Kidney (tissue), 14 donors: Measurements from ENCODE around the gene INSC. TPM values are rescaled to one million over a fixed set of nuclear protein-coding genes. Genes with fewer than 3 reads are reported as not detected.
A peak's percentile ranks its signal among the peaks of the same experiment; 100 is the strongest.

ENCODE experiments used
- DNase-seq, 5 donors: peaks; one replicate each; pipeline ENCODE4 v3.0.0-alpha.2; 2013 to 2020
- FAIRE-seq: peaks from 2 replicates; lab custom pipeline; 2012; peaks lifted over from hg19 to GRCh38; lab: Jason Lieb, UNC
- H3K27ac ChIP-seq, 2 donors: one replicate each; pipeline ENCODE4 v1.7.0; 2013; ENCODE audit warnings: low read depth in 2 of 2, low read length in 2 of 2, inconsistent platforms in 1 of 2
- H3K27me3 ChIP-seq: one replicate; pipeline ENCODE4 v1.7.1; 2013; ENCODE audit warnings: low read length, inconsistent platforms; ENCODE audit not compliant: control insufficient read depth, insufficient read depth
- H3K36me3 ChIP-seq, 3 donors: one replicate each; pipeline versions ENCODE4 v1.7.0 to v1.7.1; 2013; ENCODE audit warnings: low read length in 3 of 3, control low read depth in 1 of 3, inconsistent platforms in 1 of 3; ENCODE audit not compliant: insufficient read depth in 3 of 3, control insufficient read depth in 2 of 3
- H3K4me1 ChIP-seq, 3 donors: one replicate each; pipeline versions ENCODE4 v1.7.0 to v1.7.1; 2013; ENCODE audit warnings: low read length in 3 of 3, inconsistent platforms in 1 of 3, low read depth in 1 of 3; ENCODE audit not compliant: control insufficient read depth in 2 of 3, insufficient read depth in 2 of 3
- H3K4me3 ChIP-seq, 3 donors: one replicate each; pipeline versions ENCODE4 v1.7.0 to v1.8.1; 2013; ENCODE audit warnings: low read length in 3 of 3, control low read depth in 1 of 3, inconsistent platforms in 1 of 3
- H3K9ac ChIP-seq, 3 donors: one replicate each; pipeline versions ENCODE4 v1.7.0 to v1.7.1; 2013; ENCODE audit warnings: low read length in 3 of 3, control low read depth in 1 of 3, inconsistent platforms in 1 of 3
- H3K9me3 ChIP-seq, 3 donors: one replicate each; pipeline versions ENCODE4 v1.7.0 to v1.7.1; 2013; ENCODE audit warnings: low read length in 3 of 3, control low read depth in 1 of 3, inconsistent platforms in 1 of 3; ENCODE audit not compliant: control insufficient read depth in 2 of 3, insufficient read depth in 1 of 3
- CTCF ChIP-seq: IDR thresholded peaks from 3 replicates; pipeline ENCODE4 v1.5.1; 2012; ENCODE audit warnings: mild to moderate bottlenecking, moderate library complexity, borderline replicate concordance; ENCODE audit not compliant: insufficient read depth; ENCODE audit errors: extremely low read depth
- intact Hi-C: fragments of 100-400 bp; cut with DNase I; formaldehyde crosslinking; loops from one replicate; pipeline ENCODE4 v1.11.1; 2022
- polyA plus RNA-seq: library from polyadenylated mRNA; stranded (reverse); fragments of 350-450 nt; fragmentation: Illumina TruSeq; extraction: RNeasy Lipid Tissue Mini Kit (QIAGEN cat#74804); gene quantifications from one replicate; pipeline ENCODE4 v1.2.3, GENCODE V29; 2014; ENCODE audit warnings: low read depth, low replicate concordance; ENCODE audit not compliant: insufficient read depth
- total RNA-seq: library from RNA; stranded (reverse); fragmentation: NEBNext Ultra II Directional; extraction: Animal tissue kit (Norgen Biotek cat#: 25700); gene quantifications from one replicate; pipeline ENCODE4 v1.2.1, GENCODE V29; 2021
- donor health status: control.
- donor health status: control.
- donor health status: control.
- donor health status: control.
- donor health status: control.
- donor health status: DM: yes; HTN: yes; CAD: no.
- donor health status: Normal renal cell carcinoma (clear cell type).

The INSC gene
- total and polyA plus RNA-seq, 2 donors from 2014 or later, result 0.41 to 1.3 TPM

GRCh38 chr11:15159085-15159484 is 44.4 kb downstream of the INSC start:
- FAIRE-seq, result no peak
- DNase-seq, result no peak

GRCh38 chr11:15161790-15162189 is 47.1 kb downstream of the INSC start:
- no peak overlapping the region for H3K4me3 ChIP-seq
- no peaks in the 10 kb centered on the region for H3K9me3 ChIP-seq
- no peaks in the 10 kb centered on the region for H3K27me3 ChIP-seq
- TF ChIP-seq CTCF, result no peak
- no peak overlapping the region for H3K27ac ChIP-seq
- H3K9ac ChIP-seq, result no peak overlapping the region
- FAIRE-seq (no peak), DNase-seq (no peak)
- no peaks in the 10 kb centered on the region for H3K36me3 ChIP-seq
- intact Hi-C loops, result no loop called here
- H3K4me1 ChIP-seq, result no peaks in the 10 kb centered on the region

More at GRCh38 chr11:15159085-15159484, 44.4 kb downstream of the INSC start:
- Histone ChIP-seq H3K4me1 (no peaks in the 10 kb centered on the region), H3K27ac (no peak overlapping the region), H3K4me3 (no peak overlapping the region), H3K27me3 (no peaks in the 10 kb centered on the region), H3K9ac (no peak overlapping the region), H3K9me3 (no peaks in the 10 kb centered on the region), H3K36me3 (no peaks in the 10 kb centered on the region)
- intact Hi-C loops, result no loop called here
- peak; percentile 9 for TF ChIP-seq CTCF

- FAIRE-seq (no peak), DNase-seq (no peak)
- Histone ChIP-seq H3K4me3 (no peak overlapping the region), H3K27ac (no peak overlapping the region), H3K9me3 (no peaks in the 10 kb centered on the region), H3K4me1 (no peaks in the 10 kb centered on the region), H3K36me3 (no peaks in the 10 kb centered on the region), H3K27me3 (no peaks in the 10 kb centered on the region), H3K9ac (no peak overlapping the region)
- intact Hi-C loops, result no loop called here
- no peak for TF ChIP-seq CTCF
These were observed 48.4 kb downstream of the INSC start for GRCh38 chr11:15163136-15163535.

GRCh38 chr11:15166204-15166603 is 51.5 kb downstream of the INSC start:
- FAIRE-seq (no peak), DNase-seq (no peak)
- no peaks in the 10 kb centered on the region for H3K4me1 ChIP-seq
- no peak overlapping the region for H3K9ac ChIP-seq
- no peaks in the 10 kb centered on the region for H3K27me3 ChIP-seq
- TF ChIP-seq CTCF, result no peak
- intact Hi-C loops, result no loop called here
- H3K4me3 ChIP-seq, result no peak overlapping the region
- H3K27ac ChIP-seq, result no peak overlapping the region
- H3K9me3 ChIP-seq, result no peaks in the 10 kb centered on the region
- no peaks in the 10 kb centered on the region for H3K36me3 ChIP-seq
